Naive thymus-derived CD4-positive, alpha-beta T cell (primary cell): ENCODE results near the gene CHST13. TPM values are rescaled to one million over a fixed set of nuclear protein-coding genes. Genes with fewer than 3 reads are reported as not detected.

Source experiments
- ATAC-seq: fragments of 150-1000 bp; cut with Tn5 transposase; 2 replicates; pipeline ENCODE4 v1.10.0; 2021; ENCODE audit warnings: mild to moderate bottlenecking, moderate library complexity
- CTCF ChIA-PET: fragments of 350-600 bp; sonication (Branson Sonifier 250); formaldehyde crosslinking; loops from one replicate; lab custom pipeline; 2021; ENCODE audit warnings: antibody characterized with exemption; lab: Charles Lee
- POLR2A ChIA-PET: fragments of 350-600 bp; sonication (Branson Sonifier 250); formaldehyde crosslinking; loops from one replicate; lab custom pipeline; 2021; ENCODE audit warnings: antibody characterized with exemption, inconsistent platforms; lab: Charles Lee
- DNase-seq, 9 donors: peaks; one replicate each; pipeline versions ENCODE4 v3.0.0 to v3.0.0-alpha.2; 2020 to 2022; ENCODE audit warnings: mixed read lengths in 1 of 9
- H3K27ac ChIP-seq: one replicate; pipeline ENCODE4 v1.7.0; 2013; ENCODE audit warnings: mild to moderate bottlenecking, low read depth, low read length, moderate library complexity
- H3K27me3 ChIP-seq, 2 donors: one replicate each; pipeline ENCODE4 v1.7.0; 2013; ENCODE audit warnings: low read length in 2 of 2, mild to moderate bottlenecking in 2 of 2, moderate library complexity in 2 of 2; ENCODE audit not compliant: control insufficient read depth in 2 of 2, insufficient read depth in 2 of 2
- H3K36me3 ChIP-seq, 3 experiments: 1 replicate in 2 of 3; 2 replicates in 1 of 3; pipeline ENCODE4 v1.7.0; 2013; ENCODE audit warnings: low read length in 3 of 3, mild to moderate bottlenecking in 3 of 3, moderate library complexity in 1 of 3; ENCODE audit not compliant: insufficient read depth in 3 of 3, control insufficient read depth in 2 of 3
- H3K4me1 ChIP-seq, 2 donors: one replicate each; pipeline ENCODE4 v1.7.0; 2013; ENCODE audit warnings: low read length in 2 of 2, mild to moderate bottlenecking in 2 of 2, moderate library complexity in 1 of 2; ENCODE audit not compliant: control insufficient read depth in 2 of 2, insufficient read depth in 2 of 2
- H3K4me3 ChIP-seq: 2 replicates; pipeline ENCODE4 v1.7.0; 2013; ENCODE audit warnings: mild to moderate bottlenecking, low read length
- H3K9me3 ChIP-seq, 3 experiments: 1 replicate in 2 of 3; 2 replicates in 1 of 3; pipeline ENCODE4 v1.7.0; 2013; ENCODE audit warnings: low read length in 3 of 3; ENCODE audit not compliant: control insufficient read depth in 2 of 3
- H3K27ac Mint-ChIP-seq, 9 donors: one replicate each; pipeline ENCODE4 v1.8.0; 2020 to 2022; ENCODE audit warnings: mixed read lengths in 9 of 9, mild to moderate bottlenecking in 8 of 9, moderate library complexity in 5 of 9, inconsistent platforms in 2 of 9
- H3K27me3 Mint-ChIP-seq, 5 donors: one replicate each; pipeline ENCODE4 v1.8.0; 2021 to 2022; ENCODE audit warnings: mixed read lengths in 5 of 5, mild to moderate bottlenecking in 1 of 5
- H3K36me3 Mint-ChIP-seq, 5 donors: one replicate each; pipeline ENCODE4 v1.8.0; 2020 to 2022; ENCODE audit warnings: mixed read lengths in 5 of 5, mild to moderate bottlenecking in 3 of 5, inconsistent platforms in 1 of 5
- H3K4me1 Mint-ChIP-seq, 7 donors: one replicate each; pipeline ENCODE4 v1.8.0; 2020 to 2022; ENCODE audit warnings: mixed read lengths in 7 of 7, mild to moderate bottlenecking in 3 of 7, inconsistent platforms in 1 of 7
- H3K4me3 Mint-ChIP-seq, 10 donors: one replicate each; pipeline ENCODE4 v1.8.0; 2020 to 2022; ENCODE audit warnings: mild to moderate bottlenecking in 10 of 10, mixed read lengths in 10 of 10, moderate library complexity in 6 of 10, inconsistent platforms in 2 of 10
- H3K9me3 Mint-ChIP-seq, 11 donors: one replicate each; pipeline ENCODE4 v1.8.0; 2020 to 2022; ENCODE audit warnings: mixed read lengths in 11 of 11, mild to moderate bottlenecking in 4 of 11, inconsistent platforms in 1 of 11, moderate library complexity in 1 of 11
- intact Hi-C, 2 donors: fragments of 100-400 bp; cut with micrococcal nuclease; formaldehyde crosslinking; loops; one replicate each; pipeline ENCODE4 v1.15.1; 2023
- polyA plus RNA-seq, 2 donors: library from polyadenylated mRNA; unstranded; fragments of 300-500 nt; fragmentation: Illumina TruSeq; gene quantifications; one replicate each; pipeline ENCODE4 v1.2.3, GENCODE V29; 2021
- total RNA-seq, 6 experiments: library from RNA in 5 of 6; stranded (reverse) in 5 of 6; gene quantifications; 1 replicate in 5 of 6; 2 replicates in 1 of 6; pipeline ENCODE4 v1.2.3 and lab custom pipeline; 2021 to 2026

The CHST13 gene
- total and polyA plus RNA-seq, 7 experiments from 2014 or later, result 0.21 to 3.8 (median 0.54) TPM; not detected in 3

DNA sequence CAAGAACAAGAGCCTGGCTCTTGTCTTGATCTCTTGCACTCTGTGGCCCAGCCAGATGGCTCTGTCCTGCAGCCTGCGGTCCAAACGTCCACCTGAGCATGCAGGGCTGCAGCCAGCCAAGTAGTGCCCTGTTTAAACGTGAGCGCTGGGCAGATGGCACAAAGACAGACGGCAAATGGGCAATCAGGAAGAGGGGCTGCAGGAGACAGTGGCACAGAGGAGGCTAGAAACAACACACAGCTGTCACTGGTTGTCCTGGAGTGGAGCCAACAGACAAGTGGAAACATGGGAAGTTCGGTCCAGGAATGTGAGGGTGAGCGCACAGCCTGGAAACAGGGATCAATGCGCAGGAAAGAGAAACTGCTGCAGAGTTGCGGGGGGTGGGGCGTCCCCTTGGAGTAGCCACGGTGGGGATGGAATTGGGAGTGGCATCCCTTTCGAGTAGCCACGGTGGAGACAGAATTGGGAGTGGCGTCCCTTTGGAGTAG, 37.6 kb upstream of the CHST13 start:
- Mint-ChIP-seq H3K27me3 (peaks cover 0 to 3% (median 0%) of the 10 kb centered on the region in 5 donors), H3K36me3 (no peaks in the 10 kb centered on the region), H3K4me3 (peak overlapping the region in 1 of 10 donors; percentile 17), H3K4me1 (peaks cover 8 to 13% (median 12%) of the 10 kb centered on the region in 7 donors), H3K9me3 (no peaks in the 10 kb centered on the region), H3K27ac (peak overlapping the region in 1 of 9 donors; percentile 60)
- CTCF ChIA-PET, result interaction anchor here (0.9 kb wide), 1 partner anchor 19 kb away, joined by 3 read pairs; no protein-coding TSS in a partner anchor
- POLR2A ChIA-PET, result no interaction called here
- no peaks in the 10 kb centered on the region for H3K36me3 ChIP-seq
- no peak overlapping the region for H3K27ac ChIP-seq
- intact Hi-C loops, result no loop called here
- ATAC-seq, result no peak
- H3K27me3 ChIP-seq, result no peaks in the 10 kb centered on the region
- peaks cover 0 to 9% of the 10 kb centered on the region in 2 donors for H3K4me1 ChIP-seq
- no peak for DNase-seq
- no peak overlapping the region for H3K4me3 ChIP-seq
- H3K9me3 ChIP-seq, result no peaks in the 10 kb centered on the region

- Histone ChIP-seq H3K4me3 (no peak overlapping the region), H3K27me3 (no peaks in the 10 kb centered on the region), H3K36me3 (no peaks in the 10 kb centered on the region), H3K9me3 (no peaks in the 10 kb centered on the region), H3K27ac (no peak overlapping the region), H3K4me1 (peaks cover 0 to 9% of the 10 kb centered on the region in 2 donors)
- ChIA-PET CTCF (interaction anchor here (0.9 kb wide), 1 partner anchor 18 kb away, joined by 3 read pairs; no protein-coding TSS in a partner anchor), POLR2A (no interaction called here)
- H3K4me1 Mint-ChIP-seq, result peaks cover 8 to 13% (median 12%) of the 10 kb centered on the region in 7 donors
- H3K4me3 Mint-ChIP-seq, result peak overlapping the region in 3 of 10 donors; percentile 7 to 69 (median 61)
- H3K36me3 Mint-ChIP-seq, result no peaks in the 10 kb centered on the region
- H3K27me3 Mint-ChIP-seq, result peaks cover 0 to 3% (median 0%) of the 10 kb centered on the region in 5 donors
- H3K9me3 Mint-ChIP-seq, result no peaks in the 10 kb centered on the region
- intact Hi-C loops, result no loop called here
- no peak for DNase-seq
- peak overlapping the region in 1 of 9 donors; percentile 88 for H3K27ac Mint-ChIP-seq
- ATAC-seq, result no peak
Measured at GRCh38 chr3:126487151-126487771, 36.7 kb upstream of the CHST13 start.

GRCh38 chr3:126488185-126488584, 35.8 kb upstream of the CHST13 start:
- Mint-ChIP-seq H3K27ac (no peak overlapping the region), H3K4me3 (no peak overlapping the region), H3K4me1 (peaks cover 8 to 13% (median 12%) of the 10 kb centered on the region in 7 donors), H3K9me3 (no peaks in the 10 kb centered on the region), H3K36me3 (no peaks in the 10 kb centered on the region), H3K27me3 (peaks cover 0 to 2% (median 0%) of the 10 kb centered on the region in 5 donors)
- DNase-seq (no peak), ATAC-seq (no peak)
- H3K4me3 ChIP-seq, result no peak overlapping the region
- no peaks in the 10 kb centered on the region for H3K27me3 ChIP-seq
- peaks cover 0 to 9% of the 10 kb centered on the region in 2 donors for H3K4me1 ChIP-seq
- no peaks in the 10 kb centered on the region for H3K36me3 ChIP-seq
- CTCF ChIA-PET, result no interaction called here
- no peak overlapping the region for H3K27ac ChIP-seq
- POLR2A ChIA-PET, result no interaction called here
- intact Hi-C loops, result no loop called here
- H3K9me3 ChIP-seq, result no peaks in the 10 kb centered on the region

- no peak overlapping the region for H3K4me3 ChIP-seq
- no peaks in the 10 kb centered on the region for H3K27me3 ChIP-seq
- H3K9me3 ChIP-seq, result no peaks in the 10 kb centered on the region
- H3K27ac ChIP-seq, result no peak overlapping the region
- DNase-seq, result no peak
- no peaks in the 10 kb centered on the region for H3K27me3 Mint-ChIP-seq
- H3K4me1 Mint-ChIP-seq, result peaks cover 8 to 18% (median 12%) of the 10 kb centered on the region in 7 donors
- intact Hi-C loops, result no loop called here
- no peaks in the 10 kb centered on the region for H3K9me3 Mint-ChIP-seq
- POLR2A ChIA-PET, result no interaction called here
- H3K36me3 Mint-ChIP-seq, result no peaks in the 10 kb centered on the region
- CTCF ChIA-PET, result no interaction called here
- H3K4me1 ChIP-seq, result peaks cover 0 to 9% of the 10 kb centered on the region in 2 donors
- H3K4me3 Mint-ChIP-seq, result no peak overlapping the region
- no peaks in the 10 kb centered on the region for H3K36me3 ChIP-seq
- ATAC-seq, result no peak
- no peak overlapping the region for H3K27ac Mint-ChIP-seq
Measured at GRCh38 chr3:126488886-126489569, 34.9 kb upstream of the CHST13 start.

GRCh38 chr3:126490619-126491018, 33.3 kb upstream of the CHST13 start:
- Mint-ChIP-seq H3K4me3 (no peak overlapping the region), H3K36me3 (no peaks in the 10 kb centered on the region), H3K4me1 (peaks cover 8 to 18% (median 13%) of the 10 kb centered on the region in 7 donors), H3K9me3 (no peaks in the 10 kb centered on the region), H3K27ac (no peak overlapping the region), H3K27me3 (no peaks in the 10 kb centered on the region)
- intact Hi-C loops, result no loop called here
- Histone ChIP-seq H3K27ac (no peak overlapping the region), H3K27me3 (no peaks in the 10 kb centered on the region), H3K9me3 (no peaks in the 10 kb centered on the region), H3K36me3 (no peaks in the 10 kb centered on the region), H3K4me1 (peaks cover 0 to 9% of the 10 kb centered on the region in 2 donors), H3K4me3 (no peak overlapping the region)
- POLR2A ChIA-PET, result no interaction called here
- ATAC-seq (no peak), DNase-seq (peak in 1 of 9 donors; percentile 1)
- CTCF ChIA-PET, result no interaction called here

- Histone ChIP-seq H3K4me1 (peaks cover 0 to 9% of the 10 kb centered on the region in 2 donors), H3K27ac (no peak overlapping the region), H3K4me3 (no peak overlapping the region), H3K9me3 (no peaks in the 10 kb centered on the region), H3K27me3 (no peaks in the 10 kb centered on the region), H3K36me3 (no peaks in the 10 kb centered on the region)
- Mint-ChIP-seq H3K9me3 (no peaks in the 10 kb centered on the region), H3K4me1 (peaks cover 8 to 15% (median 9%) of the 10 kb centered on the region in 7 donors), H3K36me3 (no peaks in the 10 kb centered on the region), H3K27ac (no peak overlapping the region), H3K27me3 (no peaks in the 10 kb centered on the region), H3K4me3 (peak overlapping the region in 1 of 10 donors; percentile 12)
- intact Hi-C loops, result no loop called here
- ATAC-seq, result no peak
- ChIA-PET CTCF (no interaction called here), POLR2A (interaction anchor here (0.6 kb wide), 1 partner anchor 15 kb away, joined by 3 read pairs; no protein-coding TSS in a partner anchor)
- no peak for DNase-seq
Measured at GRCh38 chr3:126491221-126492013, 32.5 kb upstream of the CHST13 start.
